Endothelial cell of hepatic sinusoid (primary cell): ENCODE results near the gene ADCY2.

Experiments
- in situ Hi-C: cut with HindIII; loops from 2 replicates; pipeline ENCODE4 v1.10.0; 2017; ENCODE audit warnings: low sequenced_read_pairs

ADCY2 gene

DNA sequence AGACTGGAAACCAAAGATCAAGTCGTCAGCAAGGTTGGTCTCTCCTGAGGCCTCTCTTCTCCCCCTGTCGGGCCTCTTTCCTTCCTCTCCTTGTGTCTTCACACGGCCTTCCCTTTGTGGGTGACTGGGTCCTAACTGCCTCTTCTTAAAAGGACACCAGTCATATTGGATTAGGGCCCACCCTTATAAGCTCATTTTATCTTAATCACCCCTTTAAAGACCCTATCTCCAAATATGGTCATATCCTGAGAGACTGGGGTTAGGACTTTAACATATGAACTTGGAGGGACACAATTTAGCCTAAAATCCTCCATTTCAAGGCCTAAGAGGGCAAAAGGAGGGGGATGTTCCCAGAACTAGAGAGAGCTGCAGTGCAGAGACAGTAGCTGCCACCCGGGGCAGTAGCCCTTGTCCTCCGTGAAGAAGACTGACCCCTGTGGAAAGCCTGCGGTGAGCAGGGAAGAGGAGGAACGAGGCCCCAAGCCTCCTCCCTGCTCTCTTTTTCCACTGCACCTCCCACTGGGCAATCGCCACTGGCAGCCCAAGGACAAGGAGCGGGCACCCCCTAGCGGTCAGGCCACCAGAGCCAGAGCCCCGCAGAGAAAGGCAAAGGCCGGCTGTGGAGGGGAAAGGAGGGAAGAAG is 420.1 kb downstream of the ADCY2 start:
- in situ Hi-C loops: no loop called here

DNA sequence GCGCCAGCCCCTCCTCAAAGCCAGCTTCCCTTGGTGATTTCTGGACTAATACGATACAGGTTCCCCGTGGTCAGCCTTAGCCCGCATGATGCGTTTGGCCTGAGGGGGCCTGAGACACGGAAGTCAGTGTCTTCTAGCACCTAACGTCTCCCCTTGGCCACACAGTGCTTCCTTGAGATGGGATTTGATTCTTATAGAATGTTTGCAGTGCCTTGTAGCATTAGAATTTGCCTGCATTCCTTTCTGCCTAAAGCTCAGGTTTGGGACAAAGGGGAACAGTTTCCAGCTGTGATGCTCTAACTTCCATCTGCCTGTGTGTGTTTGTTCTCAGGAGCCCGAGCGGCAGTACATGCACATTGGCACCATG is 420.6 kb downstream of the ADCY2 start:
- in situ Hi-C loops: no loop called here

DNA sequence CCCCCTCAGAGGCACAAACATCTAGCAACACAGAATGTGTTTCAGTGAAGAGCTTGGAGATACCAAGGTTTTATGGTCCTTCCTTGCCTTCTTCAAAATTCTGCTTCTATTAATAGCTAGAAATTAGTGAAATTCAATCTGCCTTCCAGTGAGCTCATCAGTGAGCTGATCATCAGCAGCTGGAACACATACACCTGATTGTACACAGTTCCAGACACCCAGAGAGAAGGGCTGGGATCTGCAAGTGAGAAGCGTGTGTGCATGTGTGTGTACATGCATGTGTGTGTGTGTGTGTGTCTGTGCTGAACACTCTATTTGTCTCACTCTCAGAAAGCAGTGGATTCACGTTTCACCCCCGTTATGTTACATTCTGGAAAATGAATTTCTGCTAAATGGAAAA is 426.5 kb downstream of the ADCY2 start:
- in situ Hi-C loops: no loop called here

GRCh38 chr5:7823594-7823993 is 427.7 kb downstream of the ADCY2 start:
- in situ Hi-C loops: no loop called here

DNA sequence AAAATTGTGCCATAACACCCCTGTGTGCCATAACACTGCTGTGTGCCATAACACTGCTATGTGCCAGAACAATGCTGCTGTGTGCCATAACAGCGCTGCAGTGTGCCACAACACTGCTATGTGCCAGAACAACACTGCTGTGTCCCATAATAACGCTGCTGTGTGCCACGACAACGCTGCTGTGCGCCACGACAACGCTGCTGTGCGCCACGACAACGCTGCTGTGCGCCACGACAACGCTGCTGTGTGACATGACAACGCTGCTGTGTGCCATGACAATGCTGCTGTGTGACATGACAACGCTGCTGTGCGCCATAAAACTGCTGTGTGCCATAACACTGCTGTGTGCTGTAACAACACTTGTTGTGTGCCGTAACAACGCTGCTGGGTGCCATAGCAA is 429.1 kb downstream of the ADCY2 start:
- in situ Hi-C loops: no loop called here

DNA sequence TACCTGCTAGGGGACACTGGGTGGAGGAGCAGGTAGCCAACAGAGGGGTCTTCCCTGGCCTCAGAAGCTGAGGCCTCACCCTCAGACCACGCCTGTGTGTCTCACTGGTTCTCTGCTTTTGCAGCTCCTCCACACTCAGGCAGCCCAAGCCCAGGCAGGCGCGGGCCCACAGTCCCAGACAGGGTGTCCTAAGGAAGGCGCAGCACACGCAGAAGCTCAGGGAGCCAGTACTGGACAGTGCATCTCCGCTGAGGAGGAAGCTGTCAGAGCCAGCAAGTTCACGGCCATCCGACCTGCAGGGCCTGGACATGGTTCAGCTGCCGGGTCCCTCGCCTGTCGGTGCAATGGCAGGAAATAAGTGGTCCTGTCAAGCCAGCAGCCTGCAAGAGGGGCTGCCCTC is 429.7 kb downstream of the ADCY2 start:
- in situ Hi-C loops: no loop called here

- in situ Hi-C loops: no loop called here
Observed at GRCh38 chr5:7827610-7828009, 431.7 kb downstream of the ADCY2 start.

DNA sequence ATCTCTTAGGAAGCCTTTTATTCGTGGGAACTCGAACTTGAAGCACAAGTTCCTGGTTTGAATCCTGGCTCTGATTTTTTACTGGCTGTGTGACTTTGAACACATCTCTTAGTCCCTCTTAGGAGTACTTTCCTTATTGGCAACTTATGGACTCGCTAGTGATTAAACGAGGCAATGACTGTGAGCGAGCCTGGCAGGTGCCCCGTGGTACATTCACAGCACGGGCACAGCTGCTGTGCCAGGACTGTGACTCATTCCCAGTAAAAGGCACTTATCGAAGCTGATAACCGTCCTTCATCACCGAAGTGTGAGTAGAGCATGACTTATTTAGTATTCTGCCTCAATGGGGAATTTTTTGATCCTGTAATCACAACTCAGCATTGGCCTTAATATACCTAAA is 432.3 kb downstream of the ADCY2 start:
- in situ Hi-C loops: no loop called here

- in situ Hi-C loops: no loop called here
Observed at GRCh38 chr5:7834982-7835381, 439.0 kb downstream of the ADCY2 start.

GRCh38 chr5:7837403-7837802 is 441.5 kb downstream of the ADCY2 start:
- in situ Hi-C loops: no loop called here

GRCh38 chr5:7842531-7842930 is 446.6 kb downstream of the ADCY2 start:
- in situ Hi-C loops: no loop called here

DNA sequence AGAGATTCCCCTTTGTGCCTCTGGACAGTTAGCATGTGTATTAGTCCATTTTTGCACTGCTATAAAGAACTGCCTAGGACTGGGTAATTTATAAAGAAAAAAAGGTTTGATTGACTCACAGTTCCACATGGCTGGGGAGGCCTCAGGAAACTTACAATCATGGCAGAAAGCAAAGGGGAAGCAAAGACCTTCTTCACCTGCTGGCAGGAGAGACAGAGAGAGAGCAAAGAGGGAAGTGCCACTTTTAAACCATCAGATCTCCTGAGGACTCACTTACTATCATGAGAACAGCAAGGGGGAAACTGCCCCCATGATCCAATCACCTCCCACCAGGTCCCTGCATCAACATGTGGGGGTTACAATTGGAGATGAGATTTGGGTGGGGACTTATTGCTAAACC is 449.0 kb downstream of the ADCY2 start:
- in situ Hi-C loops: no loop called here

DNA sequence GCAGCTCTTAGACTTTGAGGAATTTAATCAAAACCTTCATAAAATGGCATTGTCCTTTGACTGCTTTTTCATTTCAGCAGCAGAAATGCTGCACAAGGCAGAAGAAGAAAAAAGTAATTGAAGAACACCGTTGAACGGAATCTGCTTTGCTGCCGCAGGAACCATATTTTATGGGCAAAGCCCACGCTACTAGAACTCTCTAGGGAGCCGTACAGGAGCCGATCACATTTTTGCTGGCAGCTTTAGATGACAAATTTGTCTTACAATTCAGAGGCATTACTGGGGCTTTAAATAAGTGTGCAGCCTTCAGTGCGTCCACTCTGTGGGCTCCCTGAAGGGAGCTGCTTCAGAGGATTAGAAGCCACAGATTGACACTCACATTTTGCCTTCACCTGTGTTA is 449.6 kb downstream of the ADCY2 start:
- in situ Hi-C loops: no loop called here

- in situ Hi-C loops: no loop called here
Observed at GRCh38 chr5:7846327-7846726, 450.4 kb downstream of the ADCY2 start.

DNA sequence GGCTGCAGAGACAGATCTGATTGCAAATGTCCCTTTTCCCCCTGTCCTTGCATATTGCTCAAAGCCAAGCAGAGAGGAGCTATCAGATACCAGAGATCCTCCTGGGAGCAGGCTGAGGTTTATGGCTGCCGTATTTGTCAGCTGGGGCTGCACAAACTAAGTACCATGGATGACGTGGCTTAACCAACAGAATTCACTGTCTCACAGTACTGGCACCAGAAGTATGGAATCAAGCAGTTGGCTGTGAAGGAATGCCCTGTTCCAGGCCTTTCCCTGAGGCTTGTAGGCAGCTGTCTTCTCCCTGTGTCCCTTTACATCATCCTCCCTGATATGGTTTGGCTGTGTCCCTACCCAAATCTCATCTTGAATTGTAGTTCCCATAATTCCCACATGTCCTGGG is 452.4 kb downstream of the ADCY2 start:
- in situ Hi-C loops: no loop called here

DNA sequence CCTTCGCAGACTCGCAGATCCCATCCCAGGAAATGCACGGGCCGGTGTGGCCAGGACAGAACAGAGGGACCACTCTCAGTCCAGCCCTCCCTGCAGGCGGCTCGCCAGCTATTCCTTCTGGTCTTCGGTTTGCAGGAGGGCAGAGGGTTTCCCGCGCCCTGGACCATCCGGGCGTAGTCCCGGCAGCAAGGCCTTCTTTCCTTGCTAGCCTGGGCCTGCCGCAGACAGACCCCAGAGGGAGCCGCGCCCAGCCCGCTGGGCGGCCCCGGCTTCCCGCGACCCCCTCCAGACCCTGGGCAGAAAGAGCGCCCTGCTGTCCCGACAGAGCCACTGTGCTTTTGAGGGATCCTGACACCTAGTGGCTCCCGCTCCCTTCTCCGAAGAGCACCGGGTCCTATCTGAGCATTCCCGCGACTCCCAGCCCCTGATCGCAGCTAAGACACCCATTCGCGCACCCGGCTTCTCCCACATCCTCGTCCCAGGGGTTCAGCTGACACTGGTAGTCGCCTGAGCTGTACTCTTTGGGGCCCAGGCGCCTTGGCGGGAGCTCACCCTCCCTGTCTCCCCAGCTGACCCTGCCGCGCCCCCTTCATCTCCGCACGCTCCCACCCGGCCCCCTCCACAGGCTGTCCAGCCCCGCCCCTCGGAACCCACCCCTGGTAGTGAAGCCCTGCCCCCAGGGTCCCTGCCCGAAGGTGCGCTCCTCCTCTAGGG is 453.9 kb downstream of the ADCY2 start:
- in situ Hi-C loops: loop anchor here (25.0 kb wide), 1 partner anchor 1213 kb away; the partner anchor contains the start of genes NSUN2 and SRD5A1

GRCh38 chr5:7850395-7851239 is 454.7 kb downstream of the ADCY2 start, which contains the start of gene CFAP90:
CFAP90 (minus strand) TSS chr5:7851133; CDS start chr5:7851021, 112 bp downstream.
- in situ Hi-C loops: loop anchor here (25.0 kb wide), 1 partner anchor 1213 kb away; the partner anchor contains the start of genes NSUN2 and SRD5A1

DNA sequence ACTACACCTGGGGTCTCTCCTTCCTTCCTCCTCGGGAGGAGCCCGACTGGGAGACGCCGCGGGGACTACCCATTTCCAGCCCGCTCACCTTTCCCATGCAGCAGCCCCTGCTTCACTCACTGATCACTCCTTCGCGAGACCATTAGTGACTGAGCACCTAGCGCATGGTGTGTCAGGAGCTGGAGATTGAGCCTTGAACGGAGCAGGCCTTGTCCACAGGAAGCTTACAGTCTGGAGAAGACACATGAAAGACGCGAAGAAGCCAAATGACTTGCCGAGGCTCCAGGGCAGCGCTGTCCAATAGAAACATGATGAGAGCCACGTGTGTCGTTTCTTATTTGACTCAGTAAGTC is 455.3 kb downstream of the ADCY2 start:
- in situ Hi-C loops: loop anchor here (25.0 kb wide), 1 partner anchor 1214 kb away; the partner anchor contains the start of genes NSUN2 and SRD5A1

DNA sequence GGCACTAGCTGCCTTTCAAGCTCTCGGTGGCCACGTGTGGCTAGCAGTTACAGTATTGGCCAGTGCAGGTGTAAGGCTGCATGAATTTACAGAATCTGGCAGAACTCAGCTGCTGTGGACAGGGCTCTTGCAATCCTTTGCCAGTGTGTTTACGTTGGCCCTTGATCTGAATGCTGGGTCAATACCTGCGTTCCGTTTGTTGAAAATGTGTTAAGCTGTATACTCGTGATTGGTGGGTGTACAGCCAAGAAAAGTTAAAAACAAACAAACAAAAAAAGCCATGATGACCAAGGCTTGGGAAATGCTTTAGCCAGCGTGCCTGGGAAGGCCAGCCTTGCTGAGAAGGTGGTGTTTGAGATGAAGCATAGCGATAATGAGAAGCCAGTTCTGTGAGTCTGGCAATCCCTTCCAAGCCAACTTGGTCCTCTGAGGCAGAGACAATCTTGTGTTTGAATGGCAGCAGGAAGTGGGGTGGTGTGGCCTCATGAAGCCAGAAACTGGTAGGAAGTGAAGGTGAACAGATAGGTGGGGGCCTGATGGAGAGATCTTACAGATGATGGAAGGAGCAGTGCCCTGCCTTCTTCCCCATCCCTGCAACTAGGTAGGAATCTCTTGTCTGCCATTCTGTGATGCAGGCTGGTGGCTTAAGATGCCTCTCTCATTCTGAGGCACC is 455.8 kb downstream of the ADCY2 start:
- in situ Hi-C loops: loop anchor here (25.0 kb wide), 1 partner anchor 1214 kb away; the partner anchor contains the start of genes NSUN2 and SRD5A1

DNA sequence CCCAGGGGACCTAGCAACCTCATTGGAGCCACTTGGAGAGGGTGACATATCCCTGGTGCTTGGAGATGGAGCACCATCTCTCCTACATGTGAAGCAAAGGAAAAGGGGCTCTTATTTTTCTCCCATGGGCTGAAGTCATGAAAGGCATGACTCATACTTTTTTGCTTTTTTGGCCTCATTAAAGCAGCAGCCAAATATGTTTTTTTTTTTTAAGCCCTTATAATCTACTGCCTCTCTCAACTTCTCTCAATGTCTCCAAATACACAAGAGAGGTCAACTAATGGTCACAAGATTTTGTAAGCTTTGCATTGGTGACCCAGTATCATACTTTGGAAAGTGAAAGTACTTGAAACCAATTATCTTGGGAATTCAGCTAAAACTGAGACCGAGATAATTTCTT is 456.6 kb downstream of the ADCY2 start:
- in situ Hi-C loops: loop anchor here (25.0 kb wide), 1 partner anchor 1215 kb away; the partner anchor contains the start of genes NSUN2 and SRD5A1

GRCh38 chr5:7852988-7853387 is 457.1 kb downstream of the ADCY2 start:
- in situ Hi-C loops: loop anchor here (25.0 kb wide), 1 partner anchor 1216 kb away; the partner anchor contains the start of genes NSUN2 and SRD5A1
